ENCODE results near the gene SKP2.

GRCh38 chr5:36181774-36182173 is 29.9 kb downstream of the SKP2 start:
- TF ChIP-seq, protein P1, sequence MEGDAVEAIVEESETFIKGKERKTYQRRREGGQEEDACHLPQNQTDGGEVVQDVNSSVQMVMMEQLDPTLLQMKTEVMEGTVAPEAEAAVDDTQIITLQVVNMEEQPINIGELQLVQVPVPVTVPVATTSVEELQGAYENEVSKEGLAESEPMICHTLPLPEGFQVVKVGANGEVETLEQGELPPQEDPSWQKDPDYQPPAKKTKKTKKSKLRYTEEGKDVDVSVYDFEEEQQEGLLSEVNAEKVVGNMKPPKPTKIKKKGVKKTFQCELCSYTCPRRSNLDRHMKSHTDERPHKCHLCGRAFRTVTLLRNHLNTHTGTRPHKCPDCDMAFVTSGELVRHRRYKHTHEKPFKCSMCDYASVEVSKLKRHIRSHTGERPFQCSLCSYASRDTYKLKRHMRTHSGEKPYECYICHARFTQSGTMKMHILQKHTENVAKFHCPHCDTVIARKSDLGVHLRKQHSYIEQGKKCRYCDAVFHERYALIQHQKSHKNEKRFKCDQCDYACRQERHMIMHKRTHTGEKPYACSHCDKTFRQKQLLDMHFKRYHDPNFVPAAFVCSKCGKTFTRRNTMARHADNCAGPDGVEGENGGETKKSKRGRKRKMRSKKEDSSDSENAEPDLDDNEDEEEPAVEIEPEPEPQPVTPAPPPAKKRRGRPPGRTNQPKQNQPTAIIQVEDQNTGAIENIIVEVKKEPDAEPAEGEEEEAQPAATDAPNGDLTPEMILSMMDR (IDR thresholded peaks at IDR 0.05; ENCODE audit: low read depth, low read length) = no peak
- TF ChIP-seq EZH2phosphoT487 (IDR thresholded peaks at IDR 0.05; ENCODE audit: low read depth) = no peak
